B cell (primary cell): ENCODE results near the gene ADA. TPM values are rescaled to one million over a fixed set of nuclear protein-coding genes. Genes with fewer than 3 reads are reported as not detected.

Source experiments
- ATAC-seq: fragments of 200-7000 bp; cut with Tn5 transposase; one replicate; pipeline ENCODE4 v1.10.0; 2021; ENCODE audit warnings: low read depth, mild to moderate bottlenecking, moderate number of reproducible peaks, moderate library complexity
- CTCF ChIA-PET: fragments of 350-600 bp; sonication (Branson Sonifier 250); formaldehyde crosslinking; loops from one replicate; lab custom pipeline; 2021; ENCODE audit warnings: antibody characterized with exemption, inconsistent platforms; lab: Charles Lee
- POLR2A ChIA-PET: fragments of 350-600 bp; sonication (Branson Sonifier 250); formaldehyde crosslinking; loops from one replicate; lab custom pipeline; 2021; ENCODE audit warnings: antibody characterized with exemption; lab: Charles Lee
- DNase-seq: peaks from one replicate; pipeline ENCODE4 v3.0.0; 2013
- H2AFZ ChIP-seq: 2 replicates; pipeline ENCODE4 v1.6.1; 2012; ENCODE audit warnings: mild to moderate bottlenecking, low read depth, low read length; ENCODE audit not compliant: insufficient read depth, poor library complexity, severe bottlenecking
- H3K27ac ChIP-seq, 2 donors: 1 replicate in 1 of 2; 2 replicates in 1 of 2; pipeline ENCODE4 v1.5.1; 2012 to 2013; ENCODE audit warnings: low read length in 2 of 2, mild to moderate bottlenecking in 2 of 2, moderate library complexity in 1 of 2
- H3K27me3 ChIP-seq, 4 experiments: fragments of 200-600 bp in 1 of 4; sonication (generic) in 1 of 4; replicated peaks in 1 of 4; 1 replicate in 2 of 4; 2 replicates in 2 of 4; pipeline versions ENCODE4 v1.6.1 to v1.7.0; 2013 to 2016; ENCODE audit warnings: low read length in 3 of 4, mild to moderate bottlenecking in 2 of 4, mixed read lengths in 1 of 4, moderate library complexity in 1 of 4; ENCODE audit not compliant: insufficient read depth in 4 of 4, control insufficient read depth in 3 of 4; ENCODE audit errors: control extremely low read depth in 1 of 4
- H3K36me3 ChIP-seq, 2 experiments: replicated peaks in 1 of 2; 1 replicate in 1 of 2; 2 replicates in 1 of 2; pipeline versions ENCODE4 v1.6.1 to v1.7.1; 2013; ENCODE audit warnings: low read length in 1 of 2; ENCODE audit not compliant: insufficient read depth in 2 of 2, control insufficient read depth in 1 of 2; ENCODE audit errors: control extremely low read depth in 1 of 2, extremely low read depth in 1 of 2
- H3K4me1 ChIP-seq, 2 donors: fragments of 200-600 bp in 1 of 2; sonication (generic) in 1 of 2; 1 replicate in 1 of 2; 2 replicates in 1 of 2; pipeline versions ENCODE4 v1.5.1 to v1.6.1; 2013 to 2017; ENCODE audit warnings: low read length in 2 of 2; ENCODE audit not compliant: control insufficient read depth in 2 of 2, insufficient read depth in 2 of 2
- H3K4me2 ChIP-seq: replicated peaks from 2 replicates; pipeline ENCODE3; 2012; ENCODE audit warnings: mild to moderate bottlenecking, low read depth, low read length; ENCODE audit not compliant: poor library complexity, severe bottlenecking
- H3K4me3 ChIP-seq, 5 experiments: fragments of 200-600 bp in 1 of 5; sonication (generic) in 1 of 5; 1 replicate in 3 of 5; 2 replicates in 2 of 5; pipeline versions ENCODE4 v1.5.1 to v1.7.0; 2011 to 2016; ENCODE audit warnings: low read length in 4 of 5, mild to moderate bottlenecking in 4 of 5, low read depth in 2 of 5, control low read depth in 1 of 5, moderate library complexity in 1 of 5; ENCODE audit not compliant: insufficient read depth in 1 of 5; ENCODE audit errors: control extremely low read depth in 1 of 5, extremely low read depth in 1 of 5
- H3K79me2 ChIP-seq: fragments of 200-600 bp; sonication (generic); one replicate; pipeline ENCODE4 v1.6.0; 2016; ENCODE audit warnings: low read length; ENCODE audit not compliant: control insufficient read depth, insufficient read depth
- H3K9ac ChIP-seq: fragments of 200-600 bp; sonication (generic); 2 replicates; pipeline ENCODE4 v1.6.1; 2017; ENCODE audit warnings: mild to moderate bottlenecking, low read length, moderate library complexity
- H3K9me3 ChIP-seq, 3 donors: one replicate each; pipeline versions ENCODE4 v1.6.1 to v1.7.1; 2013; ENCODE audit warnings: low read length in 2 of 3; ENCODE audit not compliant: control insufficient read depth in 2 of 3, insufficient read depth in 1 of 3; ENCODE audit errors: control extremely low read depth in 1 of 3
- H4K20me1 ChIP-seq: 2 replicates; pipeline ENCODE4 v1.6.0; 2012; ENCODE audit warnings: mild to moderate bottlenecking, low read length; ENCODE audit not compliant: insufficient read depth, control insufficient read depth, poor library complexity, severe bottlenecking
- H3K27ac Mint-ChIP-seq: one replicate; pipeline ENCODE4 v1.8.0; 2021; ENCODE audit warnings: mixed read lengths
- H3K27me3 Mint-ChIP-seq: one replicate; pipeline ENCODE4 v1.8.0; 2021; ENCODE audit warnings: mixed read lengths
- H3K4me1 Mint-ChIP-seq: one replicate; pipeline ENCODE4 v1.8.0; 2021; ENCODE audit warnings: mixed read lengths
- H3K4me3 Mint-ChIP-seq: one replicate; pipeline ENCODE4 v1.8.0; 2021; ENCODE audit warnings: mixed read lengths
- H3K9me3 Mint-ChIP-seq: one replicate; pipeline ENCODE4 v1.8.0; 2022; ENCODE audit warnings: mixed read lengths; ENCODE audit not compliant: insufficient read depth
- EZH2 ChIP-seq: IDR thresholded peaks from 2 replicates; pipeline ENCODE4 v1.6.1; 2012; ENCODE audit warnings: borderline replicate concordance, low read depth, mild to moderate bottlenecking, moderate library complexity, low read length; ENCODE audit not compliant: insufficient read depth, poor library complexity, severe bottlenecking
- WGBS: methylation state at CpG from one replicate; pipeline ENCODE4 v1.1.5; 2013; ENCODE audit warnings: missing lambda C conversion rate; ENCODE audit not compliant: insufficient coverage; 5-methylcytosine and 5-hydroxymethylcytosine counted together
- intact Hi-C: fragments of 100-400 bp; cut with micrococcal nuclease; formaldehyde crosslinking; loops from one replicate; pipeline ENCODE4 v1.10.0; 2022
- polyA plus RNA-seq: library from polyadenylated mRNA; depleted of rRNA; stranded (reverse); fragments of >200 nt; gene quantifications from 2 replicates; pipeline ENCODE4 v1.2.3, GENCODE V29; 2012
- total RNA-seq, 2 donors: library from RNA; stranded (reverse); fragments of 120-200 nt in 1 of 2; gene quantifications; 1 replicate in 1 of 2; 2 replicates in 1 of 2; pipeline versions ENCODE4 v1.2.3 to v1.2.4, GENCODE V29; 2013 to 2022
- TF ChIP-seq, protein P1 (sequence below): fragments of 200-600 bp; IDR thresholded peaks from one replicate; pipeline ENCODE4 v1.8.0; 2022; ENCODE audit warnings: antibody characterized with exemption, mild to moderate bottlenecking

ADA gene
- total and polyA plus RNA-seq, 2 donors (not counting 1 experiment from before 2014, with no cell fraction given), result 10.0 to 34.2 TPM

- peaks cover 62% of the 10 kb centered on the region for H3K4me1 Mint-ChIP-seq
- Histone ChIP-seq H3K27ac (peak overlapping the region; percentile 50 to 74), H2AFZ (peak overlapping the region; percentile 80), H3K27me3 (no peaks in the 10 kb centered on the region), H3K4me2 (peak overlapping the region; percentile 58), H4K20me1 (no peaks in the 10 kb centered on the region), H3K79me2 (no peaks in the 10 kb centered on the region), H3K4me1 (peaks cover 47 to 61% of the 10 kb centered on the region in 2 donors), H3K9ac (peak overlapping the region; percentile 22), H3K36me3 (no peaks in the 10 kb centered on the region), H3K9me3 (peaks cover 0 to 6% (median 0%) of the 10 kb centered on the region in 3 donors), H3K4me3 (no peak overlapping the region)
- CTCF ChIA-PET, result interaction anchor here (0.8 to 1.7 kb wide), 8 partner anchors 10 to 453 kb away, joined by 3 to 8 read pairs (median 4); no protein-coding TSS in a partner anchor
- H3K9me3 Mint-ChIP-seq, result no peaks in the 10 kb centered on the region
- no peaks in the 10 kb centered on the region for H3K27me3 Mint-ChIP-seq
- TF ChIP-seq, protein P1, sequence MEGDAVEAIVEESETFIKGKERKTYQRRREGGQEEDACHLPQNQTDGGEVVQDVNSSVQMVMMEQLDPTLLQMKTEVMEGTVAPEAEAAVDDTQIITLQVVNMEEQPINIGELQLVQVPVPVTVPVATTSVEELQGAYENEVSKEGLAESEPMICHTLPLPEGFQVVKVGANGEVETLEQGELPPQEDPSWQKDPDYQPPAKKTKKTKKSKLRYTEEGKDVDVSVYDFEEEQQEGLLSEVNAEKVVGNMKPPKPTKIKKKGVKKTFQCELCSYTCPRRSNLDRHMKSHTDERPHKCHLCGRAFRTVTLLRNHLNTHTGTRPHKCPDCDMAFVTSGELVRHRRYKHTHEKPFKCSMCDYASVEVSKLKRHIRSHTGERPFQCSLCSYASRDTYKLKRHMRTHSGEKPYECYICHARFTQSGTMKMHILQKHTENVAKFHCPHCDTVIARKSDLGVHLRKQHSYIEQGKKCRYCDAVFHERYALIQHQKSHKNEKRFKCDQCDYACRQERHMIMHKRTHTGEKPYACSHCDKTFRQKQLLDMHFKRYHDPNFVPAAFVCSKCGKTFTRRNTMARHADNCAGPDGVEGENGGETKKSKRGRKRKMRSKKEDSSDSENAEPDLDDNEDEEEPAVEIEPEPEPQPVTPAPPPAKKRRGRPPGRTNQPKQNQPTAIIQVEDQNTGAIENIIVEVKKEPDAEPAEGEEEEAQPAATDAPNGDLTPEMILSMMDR, result no peak
- TF ChIP-seq EZH2, result no peak
- no peak for ATAC-seq
- POLR2A ChIA-PET, result interaction anchor here (1.0 to 1.2 kb wide), 2 partner anchors 9 to 31 kb away, joined by 4 to 7 read pairs; partner anchors contain the start of gene ADA
- intact Hi-C loops, result loop anchor here (2.0 to 5.0 kb wide), 2 partner anchors 66 to 120 kb away; partner anchors contain the start of gene SERINC3
- peak overlapping the region; percentile 84 for H3K27ac Mint-ChIP-seq
- peak overlapping the region; percentile 71 for H3K4me3 Mint-ChIP-seq
- 18% methylated on average over 13 of the region's 17 CpGs for WGBS
- DNase-seq, result peak; percentile 59
Observed at GRCh38 chr20:44642203-44643153, 9.0 kb downstream of the ADA start.
